HG03066 (cell line): ENCODE results near the gene FBXW9.
"Not testable (repeated sequence)": the region's sequence is repeated elsewhere in the genome, so short reads cannot be mapped to it uniquely, and the experiment has no call there.

Experiments
- ATAC-seq: cut with Tn5 transposase; IDR thresholded peaks from one replicate; pipeline ENCODE4 v1.9.1; 2021; ENCODE audit warnings: low read depth; ENCODE audit not compliant: unreplicated experiment

FBXW9 gene

GRCh38 chr19:12715929-12716328 is 19.5 kb upstream of the FBXW9 start:
- no peak for ATAC-seq

- ATAC-seq, result no peak
Measured at GRCh38 chr19:12715102-12715501, 18.7 kb upstream of the FBXW9 start.

GRCh38 chr19:12713304-12713703 is 16.9 kb upstream of the FBXW9 start:
- ATAC-seq, result not testable (repeated sequence)

- not testable (repeated sequence) for ATAC-seq
Measured at GRCh38 chr19:12712077-12712476, 15.6 kb upstream of the FBXW9 start.

DNA sequence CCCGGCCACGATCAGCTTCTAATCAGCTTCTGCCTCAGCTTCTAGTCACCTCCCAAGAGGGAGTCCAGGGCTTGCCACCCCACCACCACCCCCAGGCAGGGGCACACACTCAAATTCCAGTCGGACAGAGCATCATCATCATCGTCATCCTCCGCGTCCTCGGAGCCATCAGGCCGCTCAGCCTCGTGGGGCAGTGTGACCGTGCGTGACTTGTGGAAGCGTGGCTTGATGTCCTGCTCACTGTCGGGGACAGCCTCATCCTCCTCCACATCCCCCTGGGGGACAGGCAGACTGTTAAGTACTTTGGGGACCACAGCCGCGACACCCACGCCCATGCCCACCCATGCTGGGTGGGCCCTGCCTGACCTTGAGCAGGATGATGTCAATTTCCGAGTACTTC is 14.8 kb upstream of the FBXW9 start:
- ATAC-seq, result no peak

- ATAC-seq, result no peak
Measured at GRCh38 chr19:12708641-12709040, 12.2 kb upstream of the FBXW9 start.

DNA sequence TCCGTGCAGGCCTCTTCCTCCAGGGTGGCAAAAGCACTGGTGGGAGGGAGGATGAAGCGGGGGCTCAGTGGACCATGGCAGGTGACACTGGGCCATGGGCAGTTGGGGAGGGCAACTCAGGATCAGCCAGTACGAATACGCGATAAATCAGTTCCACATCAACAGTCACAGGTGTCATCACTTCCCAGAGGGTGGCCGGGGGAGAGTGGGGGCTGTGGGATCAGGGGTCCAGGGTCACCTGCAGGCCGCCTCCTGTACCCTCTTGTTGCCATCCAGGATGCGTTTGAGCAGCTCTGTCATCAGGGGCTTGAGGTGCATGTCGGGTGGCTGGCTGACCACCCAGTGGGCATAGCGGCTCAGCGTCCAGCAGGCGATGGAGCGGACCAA is 9.9 kb upstream of the FBXW9 start:
- no peak for ATAC-seq

DNA sequence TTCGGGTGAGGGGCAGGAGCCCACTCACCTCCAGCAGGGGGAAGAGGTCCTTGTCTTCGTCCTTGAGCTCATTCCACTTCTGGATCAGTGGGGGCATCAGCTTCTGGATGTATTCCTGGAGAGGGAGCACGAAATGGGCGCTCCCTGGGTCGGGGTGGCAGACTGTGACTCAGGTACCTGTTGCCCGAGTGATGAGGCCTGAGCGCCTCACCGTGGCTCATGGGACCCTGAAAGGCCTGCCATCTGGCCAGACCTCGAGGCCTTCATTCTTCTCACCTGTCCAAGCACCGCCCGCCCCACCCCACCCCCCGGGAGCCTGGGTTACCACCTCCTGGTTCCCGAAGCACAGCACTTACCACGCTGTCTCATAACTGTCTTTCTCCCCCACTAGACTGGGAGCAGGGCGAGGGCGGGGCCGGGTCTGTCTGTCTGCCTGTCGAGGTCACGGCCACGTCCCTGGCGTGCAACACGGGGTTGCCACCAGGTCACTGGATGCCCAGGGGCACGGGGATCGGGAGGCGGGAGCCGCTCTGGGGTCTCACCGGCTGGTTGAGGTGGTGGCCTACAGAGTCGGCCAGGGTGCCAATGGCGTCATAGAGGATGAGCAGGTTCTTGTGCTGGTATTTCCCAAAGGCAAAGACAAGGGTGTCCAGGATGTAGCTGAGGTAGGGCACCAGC is 9.4 kb upstream of the FBXW9 start:
- no peak for ATAC-seq

- no peak for ATAC-seq
Measured at GRCh38 chr19:12705169-12705568, 8.7 kb upstream of the FBXW9 start.

DNA sequence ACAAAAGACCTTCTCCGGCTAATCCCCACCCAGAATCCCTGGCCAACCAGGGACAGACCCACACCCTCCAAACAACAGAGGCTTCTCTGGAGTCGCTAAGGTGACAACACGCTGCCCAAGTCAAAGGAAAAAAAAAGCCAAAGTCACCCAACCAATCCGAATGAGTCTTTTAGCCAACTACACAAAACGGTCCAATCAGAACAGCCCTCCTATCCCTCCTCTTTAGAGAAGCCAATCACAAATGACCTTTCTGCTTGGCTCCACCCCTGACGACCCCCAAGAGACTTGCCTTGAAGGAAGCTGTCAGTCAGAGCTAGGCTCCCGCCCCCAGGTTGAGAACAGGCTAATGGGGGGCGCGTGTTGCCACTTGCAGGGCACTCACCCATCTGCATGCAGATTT is 6.6 kb upstream of the FBXW9 start:
- ATAC-seq, result no peak

- no peak for ATAC-seq
Measured at GRCh38 chr19:12701596-12702282, 5.3 kb upstream of the FBXW9 start.

GRCh38 chr19:12698138-12698537 is 1.7 kb upstream of the FBXW9 start:
- ATAC-seq, result no peak

DNA sequence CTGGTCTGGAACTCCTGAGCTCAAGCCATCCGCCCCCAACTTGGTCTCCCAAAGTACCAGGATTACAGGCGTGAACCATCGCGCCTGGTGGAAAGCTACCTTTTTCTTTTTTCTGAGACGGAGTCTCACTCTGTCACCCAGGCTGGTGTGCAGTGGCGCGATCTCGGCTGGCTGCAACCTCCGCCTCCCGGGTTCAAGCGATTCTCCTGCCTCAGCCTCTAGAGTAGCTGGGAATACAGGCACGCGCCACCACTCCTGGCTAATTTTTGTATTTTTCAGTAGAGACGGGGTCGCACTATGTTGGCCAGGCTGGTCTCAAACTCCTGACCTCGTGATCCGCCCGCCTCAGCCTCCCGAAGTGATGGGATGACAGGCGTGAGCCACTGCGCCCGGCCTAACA is 994 bp upstream of the FBXW9 start:
- not testable (repeated sequence) for ATAC-seq

- no peak for ATAC-seq
Measured at GRCh38 chr19:12695997-12696365, 450 bp downstream of the FBXW9 start.

DNA sequence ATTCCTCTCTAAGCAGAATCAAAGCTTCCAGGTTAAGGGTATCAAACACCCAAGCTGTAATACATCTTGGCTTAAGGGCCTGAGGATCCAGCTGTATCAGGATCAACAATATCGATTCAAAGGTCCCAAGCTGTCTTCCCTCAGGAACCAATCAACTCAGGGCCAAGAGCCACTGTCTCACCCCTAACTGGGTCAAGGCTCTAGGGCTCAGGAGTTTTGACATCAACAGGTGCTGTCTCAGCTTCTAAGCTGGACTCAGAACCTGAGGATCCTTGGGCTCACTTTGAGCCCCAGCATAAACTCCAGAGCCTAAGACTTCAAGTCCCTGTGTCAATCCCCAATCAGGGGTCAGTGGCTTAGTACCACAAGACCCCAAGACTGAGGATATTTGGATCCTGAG is 917 bp downstream of the FBXW9 start:
- no peak for ATAC-seq

- no peak for ATAC-seq
Measured at GRCh38 chr19:12695096-12695495, 1.3 kb downstream of the FBXW9 start.

- ATAC-seq, result no peak
Measured at GRCh38 chr19:12694641-12695040, 1.8 kb downstream of the FBXW9 start.

DNA sequence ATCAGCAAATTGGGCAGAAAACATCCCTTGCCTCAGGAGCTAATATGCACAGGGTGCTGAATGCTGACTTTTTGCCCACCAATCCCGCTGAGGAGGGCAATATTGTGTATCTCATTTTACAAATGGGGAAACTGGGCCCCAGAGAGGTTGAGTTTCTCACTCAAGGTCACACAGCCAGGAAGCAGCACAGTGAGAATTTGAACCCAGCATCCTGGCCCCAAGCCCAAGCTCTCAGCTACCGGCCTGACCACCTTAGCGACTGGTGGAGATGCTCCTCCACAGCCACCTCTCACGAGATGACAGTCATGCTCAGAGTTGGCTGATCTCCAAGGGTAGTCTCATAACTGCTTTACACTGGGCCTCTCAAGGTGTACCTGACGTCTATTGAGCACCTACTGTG is 3.5 kb downstream of the FBXW9 start:
- no peak for ATAC-seq

GRCh38 chr19:12689581-12690216 is 6.7 kb downstream of the FBXW9 start:
- ATAC-seq, result no peak

DNA sequence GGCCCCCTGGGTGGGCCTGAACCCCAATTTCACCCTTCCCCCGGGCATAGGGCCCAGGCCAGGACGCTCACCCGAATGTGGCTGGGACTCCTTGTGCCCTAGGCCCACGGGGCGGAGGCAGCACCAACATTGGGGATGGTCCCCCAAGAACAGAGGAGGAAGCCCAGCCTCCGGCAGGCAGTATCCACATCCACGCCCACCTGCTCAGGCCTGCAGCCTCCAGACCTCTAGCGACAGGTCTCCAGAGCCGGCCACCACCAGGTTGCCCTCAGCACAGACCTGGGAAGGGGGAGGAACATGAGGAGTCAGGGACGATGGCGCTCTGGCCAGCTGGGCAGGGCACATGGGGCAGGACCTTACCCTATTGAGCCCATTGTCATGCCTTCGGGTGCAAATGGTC is 7.4 kb downstream of the FBXW9 start:
- no peak for ATAC-seq

DNA sequence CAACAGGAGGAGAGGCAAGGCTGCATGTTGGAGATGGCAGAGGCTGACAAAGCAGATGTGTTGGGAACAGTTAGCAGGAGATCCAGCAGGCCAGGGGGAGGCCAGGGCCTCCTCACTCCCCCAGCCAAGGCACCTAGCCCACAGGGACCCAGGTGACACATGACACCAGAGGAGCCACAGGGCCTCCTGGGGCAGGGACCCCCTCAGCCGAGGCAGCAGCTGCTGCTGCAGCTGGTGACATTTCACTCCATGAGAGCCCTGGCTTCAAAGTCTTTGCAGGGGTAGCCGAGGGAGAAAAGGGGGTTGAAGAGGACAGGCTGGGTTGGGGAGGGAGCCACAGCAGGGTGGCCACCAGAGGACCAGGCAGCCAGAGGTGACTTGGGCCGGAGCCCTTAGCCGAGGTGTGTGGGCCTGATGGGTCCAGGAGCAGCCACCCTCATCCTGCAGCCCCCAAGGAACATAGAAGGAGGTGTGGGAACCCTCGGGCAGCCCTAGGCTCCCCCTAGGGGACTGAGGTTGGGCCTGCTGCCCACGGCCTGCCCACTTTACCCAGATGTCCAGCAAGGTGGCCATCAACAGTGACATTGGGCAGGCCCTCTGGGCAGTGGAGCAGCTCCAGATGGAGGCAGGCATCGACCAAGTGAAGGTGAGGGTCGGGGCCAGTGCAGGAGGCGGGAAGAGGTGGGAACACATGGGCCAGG is 8.8 kb downstream of the FBXW9 start, which contains the start of gene GNG14:
TSS of gene GNG14 (plus strand) at position 503 of the 701 bp plus-strand sequence. CDS start at position 554, 51 bp downstream.
- no peak for ATAC-seq
